Mesothelial cell of epicardium (in vitro differentiated cells): ENCODE measurements around the gene TMEM232. TPM values are rescaled to one million over a fixed set of nuclear protein-coding genes. Genes with fewer than 3 reads are reported as not detected.

Experiments
- DNase-seq, 2 experiments: peaks; one replicate each; pipeline ENCODE4 v3.0.0; 2021; ENCODE audit warnings: low spot score in 2 of 2; ENCODE audit not compliant: unreplicated experiment in 2 of 2
- H3K27ac Mint-ChIP-seq: 2 replicates; pipeline ENCODE4 v1.8.0; 2021; ENCODE audit warnings: mixed read lengths
- H3K27me3 Mint-ChIP-seq: 2 replicates; pipeline ENCODE4 v1.8.0; 2021; ENCODE audit warnings: low read depth, mixed read lengths
- H3K36me3 Mint-ChIP-seq: 2 replicates; pipeline ENCODE4 v1.8.0; 2021; ENCODE audit warnings: mixed read lengths
- H3K4me1 Mint-ChIP-seq: 2 replicates; pipeline ENCODE4 v1.8.0; 2021; ENCODE audit warnings: mixed read lengths
- H3K4me3 Mint-ChIP-seq: 2 replicates; pipeline ENCODE4 v1.8.0; 2021; ENCODE audit warnings: mild to moderate bottlenecking, moderate library complexity, mixed read lengths
- H3K9me3 Mint-ChIP-seq: 2 replicates; pipeline ENCODE4 v1.8.0; 2021; ENCODE audit warnings: mixed read lengths
- total RNA-seq: library from RNA; stranded (reverse); gene quantifications from 3 replicates; pipeline ENCODE4 v1.2.1, GENCODE V29; 2021
- TF ChIP-seq, protein P1 (sequence below): fragments of 200-600 bp; sonication (generic); IDR thresholded peaks from one replicate; pipeline ENCODE4 v1.5.0; 2021; ENCODE audit warnings: antibody characterized with exemption; ENCODE audit not compliant: unreplicated experiment

The TMEM232 gene
- total RNA-seq, 1 donor from 2014 or later, result 6.5 TPM

DNA sequence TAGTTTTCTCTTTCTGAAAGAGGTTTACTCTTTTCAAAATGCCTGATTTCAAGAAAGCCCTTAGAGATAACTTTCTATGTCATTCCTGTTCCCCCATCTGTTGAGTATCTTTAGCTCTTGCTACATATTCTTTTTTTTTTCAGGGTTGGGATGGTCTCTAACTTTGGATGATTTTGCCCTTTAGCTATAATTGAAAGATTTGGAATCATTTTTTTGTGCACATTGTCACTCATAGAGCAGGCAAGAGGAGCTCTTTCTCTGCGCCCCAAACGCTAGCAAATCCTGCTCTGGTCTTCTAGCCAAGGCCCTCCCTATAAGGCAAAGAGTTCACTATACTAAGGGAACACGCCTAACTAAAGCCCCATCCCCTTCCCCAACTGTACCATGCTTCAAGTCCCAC is 316.9 kb downstream of the TMEM232 start:
- Mint-ChIP-seq H3K9me3 (no peaks in the 10 kb centered on the region), H3K4me1 (no peaks in the 10 kb centered on the region), H3K36me3 (no peaks in the 10 kb centered on the region), H3K27ac (no peak overlapping the region), H3K27me3 (no peaks in the 10 kb centered on the region), H3K4me3 (no peak overlapping the region)
- TF ChIP-seq, protein P1, sequence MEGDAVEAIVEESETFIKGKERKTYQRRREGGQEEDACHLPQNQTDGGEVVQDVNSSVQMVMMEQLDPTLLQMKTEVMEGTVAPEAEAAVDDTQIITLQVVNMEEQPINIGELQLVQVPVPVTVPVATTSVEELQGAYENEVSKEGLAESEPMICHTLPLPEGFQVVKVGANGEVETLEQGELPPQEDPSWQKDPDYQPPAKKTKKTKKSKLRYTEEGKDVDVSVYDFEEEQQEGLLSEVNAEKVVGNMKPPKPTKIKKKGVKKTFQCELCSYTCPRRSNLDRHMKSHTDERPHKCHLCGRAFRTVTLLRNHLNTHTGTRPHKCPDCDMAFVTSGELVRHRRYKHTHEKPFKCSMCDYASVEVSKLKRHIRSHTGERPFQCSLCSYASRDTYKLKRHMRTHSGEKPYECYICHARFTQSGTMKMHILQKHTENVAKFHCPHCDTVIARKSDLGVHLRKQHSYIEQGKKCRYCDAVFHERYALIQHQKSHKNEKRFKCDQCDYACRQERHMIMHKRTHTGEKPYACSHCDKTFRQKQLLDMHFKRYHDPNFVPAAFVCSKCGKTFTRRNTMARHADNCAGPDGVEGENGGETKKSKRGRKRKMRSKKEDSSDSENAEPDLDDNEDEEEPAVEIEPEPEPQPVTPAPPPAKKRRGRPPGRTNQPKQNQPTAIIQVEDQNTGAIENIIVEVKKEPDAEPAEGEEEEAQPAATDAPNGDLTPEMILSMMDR, result no peak
- no peak for DNase-seq

DNA sequence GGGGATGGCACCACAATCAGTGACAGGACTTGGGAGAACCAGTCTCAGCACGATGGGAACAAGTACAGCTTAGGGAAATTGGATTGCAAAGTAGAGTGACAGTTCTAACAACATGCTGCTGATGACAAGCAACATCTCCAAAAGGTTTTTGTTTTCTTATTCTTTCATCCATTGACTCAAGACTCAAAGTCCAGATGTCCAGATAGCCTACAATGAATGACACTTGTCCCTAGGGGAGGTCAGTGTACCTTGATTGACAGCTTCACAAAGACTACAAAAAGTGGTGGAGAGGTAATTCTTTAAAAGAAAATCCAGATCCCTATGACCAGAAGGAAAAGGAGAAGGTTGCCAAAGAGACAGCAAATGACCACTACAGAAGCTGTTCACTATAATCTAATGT is 323.9 kb downstream of the TMEM232 start:
- TF ChIP-seq, protein P1, result no peak
- H3K27me3 Mint-ChIP-seq, result no peaks in the 10 kb centered on the region
- H3K4me3 Mint-ChIP-seq, result no peak overlapping the region
- no peak overlapping the region for H3K27ac Mint-ChIP-seq
- no peak for DNase-seq
- no peaks in the 10 kb centered on the region for H3K36me3 Mint-ChIP-seq
- no peaks in the 10 kb centered on the region for H3K4me1 Mint-ChIP-seq
- no peaks in the 10 kb centered on the region for H3K9me3 Mint-ChIP-seq

DNA sequence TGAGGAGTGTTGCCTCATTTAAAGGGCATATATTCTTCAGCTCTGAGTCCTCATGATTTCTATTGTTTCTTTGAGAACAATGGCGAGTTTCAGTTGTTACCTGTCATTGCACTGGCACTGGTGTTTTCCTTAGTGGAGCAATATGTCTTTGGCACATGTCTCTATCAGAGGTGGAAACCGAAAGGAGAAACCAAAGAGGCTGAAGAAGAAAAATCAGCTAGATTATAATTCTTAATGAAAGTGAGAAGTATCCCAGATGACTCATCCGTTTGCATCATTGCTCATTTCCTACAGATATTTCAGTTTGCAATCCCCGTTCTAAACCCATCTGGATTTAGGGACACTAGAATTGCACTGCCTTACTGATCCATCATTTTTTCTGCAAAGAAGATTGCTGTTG is 324.6 kb downstream of the TMEM232 start:
- no peaks in the 10 kb centered on the region for H3K27me3 Mint-ChIP-seq
- no peaks in the 10 kb centered on the region for H3K36me3 Mint-ChIP-seq
- no peak for DNase-seq
- TF ChIP-seq, protein P1, result no peak
- no peaks in the 10 kb centered on the region for H3K9me3 Mint-ChIP-seq
- peaks cover 1% of the 10 kb centered on the region for H3K4me1 Mint-ChIP-seq
- no peak overlapping the region for H3K27ac Mint-ChIP-seq
- no peak overlapping the region for H3K4me3 Mint-ChIP-seq

DNA sequence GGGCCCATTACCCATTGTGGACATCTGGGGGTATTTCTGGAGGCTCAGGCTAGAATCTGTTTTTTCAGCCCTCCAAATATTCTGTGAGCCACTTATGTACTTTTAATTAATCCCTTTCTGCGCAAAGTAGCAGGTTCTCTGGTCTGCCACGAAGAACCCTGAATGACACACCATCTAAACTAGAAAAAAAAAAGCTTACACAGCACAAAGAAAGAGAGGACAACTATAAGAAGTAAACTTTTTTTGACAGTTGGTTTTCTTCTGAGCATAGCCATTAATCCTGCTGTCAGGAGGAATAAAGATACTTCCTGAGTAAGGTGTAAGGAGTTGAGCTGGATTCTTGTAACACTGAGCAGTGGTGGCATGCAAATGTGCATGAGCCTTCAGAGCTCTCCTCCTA is 327.5 kb downstream of the TMEM232 start:
- Mint-ChIP-seq H3K36me3 (no peaks in the 10 kb centered on the region), H3K27me3 (no peaks in the 10 kb centered on the region), H3K9me3 (peaks cover 4% of the 10 kb centered on the region), H3K27ac (no peak overlapping the region), H3K4me3 (no peak overlapping the region), H3K4me1 (peaks cover 11% of the 10 kb centered on the region)
- DNase-seq, result no peak
- TF ChIP-seq, protein P1, result no peak

DNA sequence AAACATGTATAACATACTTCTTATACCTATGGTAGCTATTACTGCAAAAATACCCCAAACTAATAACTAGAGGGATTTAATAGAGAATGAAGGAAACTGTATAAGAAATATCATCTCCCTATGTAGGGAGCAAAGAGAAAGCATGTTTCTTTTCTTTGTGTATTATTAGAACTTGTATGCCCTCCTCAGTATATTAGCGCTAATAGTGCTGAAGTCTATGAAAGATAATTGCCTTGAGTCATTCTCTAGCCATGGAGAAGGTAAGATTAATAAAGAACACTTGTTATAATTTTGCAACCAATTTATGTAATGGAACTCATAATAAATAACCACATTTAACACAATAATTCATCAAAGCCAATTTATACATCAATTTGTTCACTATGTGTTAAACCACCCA is 329.2 kb downstream of the TMEM232 start:
- TF ChIP-seq, protein P1, result no peak
- H3K36me3 Mint-ChIP-seq, result no peaks in the 10 kb centered on the region

DNA sequence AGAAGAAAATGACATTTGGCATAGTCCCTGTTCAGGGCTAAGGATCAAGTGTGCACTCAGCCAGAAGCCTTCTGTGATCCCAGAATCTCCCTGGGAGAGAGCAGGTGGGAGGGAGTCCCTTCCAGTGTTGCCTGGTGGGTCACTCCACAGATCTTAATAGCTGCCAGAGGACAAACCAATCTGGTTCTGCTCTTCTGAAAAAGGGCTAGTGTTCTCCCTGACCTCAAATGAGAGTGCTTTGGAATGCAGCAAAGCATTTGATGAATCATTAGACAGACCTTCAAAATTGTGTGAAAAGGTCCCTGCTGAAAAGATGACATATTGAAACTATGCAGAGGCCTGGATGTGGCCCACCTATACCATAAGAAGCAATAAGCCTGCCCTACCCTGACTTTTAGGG is 339.7 kb downstream of the TMEM232 start:
- peaks cover 15% of the 10 kb centered on the region for H3K4me1 Mint-ChIP-seq
- no peak overlapping the region for H3K27ac Mint-ChIP-seq
- H3K27me3 Mint-ChIP-seq, result peaks cover 2% of the 10 kb centered on the region
- TF ChIP-seq, protein P1, result no peak
- no peaks in the 10 kb centered on the region for H3K36me3 Mint-ChIP-seq
- no peak for DNase-seq
- no peak overlapping the region for H3K4me3 Mint-ChIP-seq
- peaks cover 8% of the 10 kb centered on the region for H3K9me3 Mint-ChIP-seq

More for the DNA sequence above, 329.2 kb downstream of the TMEM232 start:
- Mint-ChIP-seq H3K27me3 (no peaks in the 10 kb centered on the region), H3K9me3 (peaks cover 4% of the 10 kb centered on the region), H3K4me1 (peaks cover 11% of the 10 kb centered on the region), H3K27ac (no peak overlapping the region), H3K4me3 (no peak overlapping the region)
- DNase-seq, result no peak
